Spleen (tissue), 7 donors: ENCODE data around the gene XIAP.

Source experiments
- POLR2AphosphoS5 ChIP-seq, 3 donors: sonication (generic); formaldehyde crosslinking; IDR thresholded peaks; one replicate each; pipeline ENCODE4 v1.5.1; 2017; ENCODE audit warnings: antibody characterized with exemption in 3 of 3
- TF ChIP-seq, protein P1 (sequence below), 11 experiments: fragments of 200-600 bp in 7 of 11; fragments of 450-650 bp in 4 of 11; sonication (generic) in 4 of 11; IDR thresholded peaks in 8 of 11; conservative IDR thresholded peaks in 3 of 11; 1 replicate in 7 of 11; 2 replicates in 4 of 11; pipeline versions ENCODE4 v1.4.0 to v1.8.0; 2016 to 2021; ENCODE audit warnings: antibody characterized with exemption in 11 of 11, inconsistent platforms in 4 of 11, mild to moderate bottlenecking in 1 of 11
- donor health status: DM: no; HTN: no; CAD: no; lungs with moderate emphysema.
- donor health status: DM: no; HTN: no; CAD: no.
- donor health status: DM: no; HTN: no; CAD: no.

DNA sequence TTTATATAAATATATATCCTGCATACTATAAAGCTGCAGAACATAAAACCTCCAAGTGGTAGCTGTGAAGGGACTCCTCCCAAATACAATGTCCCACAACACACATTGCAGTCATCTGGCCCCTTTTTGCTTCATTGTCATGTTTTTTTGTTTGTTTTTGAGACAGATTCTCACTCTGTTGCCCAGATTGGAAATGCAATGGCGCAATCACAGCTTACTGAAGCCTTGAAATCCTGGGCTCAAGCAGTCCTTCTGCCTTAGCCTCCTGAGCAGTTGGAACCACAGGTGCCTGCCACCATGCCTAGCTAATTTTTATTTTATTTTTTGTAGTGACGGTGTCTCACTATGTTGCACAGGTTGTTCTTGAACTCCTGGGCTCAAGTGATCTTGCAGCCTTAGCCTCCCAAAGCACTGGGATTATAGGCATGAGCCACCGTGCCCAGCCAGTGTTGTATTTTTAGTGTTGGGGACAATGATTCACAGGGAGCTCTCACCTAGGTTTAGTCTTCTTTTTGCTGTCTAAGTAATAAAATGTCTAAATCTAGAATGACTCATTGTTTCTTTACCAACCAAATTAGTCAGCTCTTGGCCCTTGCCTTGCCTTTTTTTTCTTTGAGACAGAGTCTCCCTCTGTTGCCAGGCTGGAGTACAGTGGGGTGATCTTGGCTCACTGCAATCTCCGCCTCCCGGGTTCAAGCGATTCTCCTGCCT lies 24.0 kb upstream of the XIAP start:
- TF ChIP-seq, protein P1, sequence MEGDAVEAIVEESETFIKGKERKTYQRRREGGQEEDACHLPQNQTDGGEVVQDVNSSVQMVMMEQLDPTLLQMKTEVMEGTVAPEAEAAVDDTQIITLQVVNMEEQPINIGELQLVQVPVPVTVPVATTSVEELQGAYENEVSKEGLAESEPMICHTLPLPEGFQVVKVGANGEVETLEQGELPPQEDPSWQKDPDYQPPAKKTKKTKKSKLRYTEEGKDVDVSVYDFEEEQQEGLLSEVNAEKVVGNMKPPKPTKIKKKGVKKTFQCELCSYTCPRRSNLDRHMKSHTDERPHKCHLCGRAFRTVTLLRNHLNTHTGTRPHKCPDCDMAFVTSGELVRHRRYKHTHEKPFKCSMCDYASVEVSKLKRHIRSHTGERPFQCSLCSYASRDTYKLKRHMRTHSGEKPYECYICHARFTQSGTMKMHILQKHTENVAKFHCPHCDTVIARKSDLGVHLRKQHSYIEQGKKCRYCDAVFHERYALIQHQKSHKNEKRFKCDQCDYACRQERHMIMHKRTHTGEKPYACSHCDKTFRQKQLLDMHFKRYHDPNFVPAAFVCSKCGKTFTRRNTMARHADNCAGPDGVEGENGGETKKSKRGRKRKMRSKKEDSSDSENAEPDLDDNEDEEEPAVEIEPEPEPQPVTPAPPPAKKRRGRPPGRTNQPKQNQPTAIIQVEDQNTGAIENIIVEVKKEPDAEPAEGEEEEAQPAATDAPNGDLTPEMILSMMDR (IDR thresholded peaks at IDR 0.05 in 8 of 11, conservative IDR thresholded peaks at IDR 0.05 in 3 of 11) = no peak
- TF ChIP-seq POLR2AphosphoS5 (IDR thresholded peaks at IDR 0.05) = no peak
